PC-3 (cell line): Measurements from ENCODE around the gene ASIC3.

ENCODE experiments used
- EZH2 ChIP-seq: fragments of 300-600 bp; sonication (generic); IDR thresholded peaks from one replicate; pipeline ENCODE4 v1.6.1; 2017; ENCODE audit warnings: antibody characterized with exemption, mild to moderate bottlenecking, low read length; ENCODE audit not compliant: unreplicated experiment
- EZH2phosphoT487 ChIP-seq: fragments of 300-600 bp; sonication (generic); IDR thresholded peaks from 2 replicates; pipeline ENCODE4 v1.6.1; 2018; ENCODE audit warnings: mild to moderate bottlenecking, antibody characterized with exemption, low read length, borderline replicate concordance
- TF ChIP-seq, protein P1 (sequence below): fragments of 300-600 bp; sonication (generic); conservative IDR thresholded peaks from 2 replicates; pipeline ENCODE4 v1.5.1; 2017; ENCODE audit warnings: antibody characterized with exemption, low read depth, mild to moderate bottlenecking, low read length

GRCh38 chr7:151091003-151091402 lies 42.7 kb downstream of the ASIC3 start:
- TF ChIP-seq, protein P1, sequence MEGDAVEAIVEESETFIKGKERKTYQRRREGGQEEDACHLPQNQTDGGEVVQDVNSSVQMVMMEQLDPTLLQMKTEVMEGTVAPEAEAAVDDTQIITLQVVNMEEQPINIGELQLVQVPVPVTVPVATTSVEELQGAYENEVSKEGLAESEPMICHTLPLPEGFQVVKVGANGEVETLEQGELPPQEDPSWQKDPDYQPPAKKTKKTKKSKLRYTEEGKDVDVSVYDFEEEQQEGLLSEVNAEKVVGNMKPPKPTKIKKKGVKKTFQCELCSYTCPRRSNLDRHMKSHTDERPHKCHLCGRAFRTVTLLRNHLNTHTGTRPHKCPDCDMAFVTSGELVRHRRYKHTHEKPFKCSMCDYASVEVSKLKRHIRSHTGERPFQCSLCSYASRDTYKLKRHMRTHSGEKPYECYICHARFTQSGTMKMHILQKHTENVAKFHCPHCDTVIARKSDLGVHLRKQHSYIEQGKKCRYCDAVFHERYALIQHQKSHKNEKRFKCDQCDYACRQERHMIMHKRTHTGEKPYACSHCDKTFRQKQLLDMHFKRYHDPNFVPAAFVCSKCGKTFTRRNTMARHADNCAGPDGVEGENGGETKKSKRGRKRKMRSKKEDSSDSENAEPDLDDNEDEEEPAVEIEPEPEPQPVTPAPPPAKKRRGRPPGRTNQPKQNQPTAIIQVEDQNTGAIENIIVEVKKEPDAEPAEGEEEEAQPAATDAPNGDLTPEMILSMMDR, result no peak
- no peak for TF ChIP-seq EZH2phosphoT487
- TF ChIP-seq EZH2, result no peak
